Stomach (tissue), 9 donors: ENCODE data around the gene CA11. TPM values are rescaled to one million over a fixed set of nuclear protein-coding genes. Genes with fewer than 3 reads are reported as not detected.
"Not testable (repeated sequence)": the region's sequence is repeated elsewhere in the genome, so short reads cannot be mapped to it uniquely, and the experiment has no call there.

Experiments
- DNase-seq, 2 donors: peaks; one replicate each; pipeline versions ENCODE4 v3.0.0 to v3.0.0-alpha.2; 2013 to 2019
- H3K27ac ChIP-seq, 5 donors: fragments of 200-600 bp in 4 of 5; sonication (generic) in 4 of 5; one replicate each; pipeline ENCODE4 v1.5.1; 2013 to 2019; ENCODE audit warnings: mild to moderate bottlenecking in 1 of 5, moderate library complexity in 1 of 5
- H3K27me3 ChIP-seq, 3 donors: fragments of 200-600 bp; sonication (generic); one replicate each; pipeline ENCODE4 v1.5.1; 2017 to 2019; ENCODE audit warnings: mixed run types in 1 of 3
- H3K36me3 ChIP-seq, 4 donors: fragments of 200-600 bp; sonication (generic); 1 replicate in 3 of 4; 2 replicates in 1 of 4; pipeline ENCODE4 v1.5.1; 2016 to 2019
- H3K4me1 ChIP-seq, 4 donors: fragments of 200-600 bp; sonication (generic); one replicate each; pipeline ENCODE4 v1.5.1; 2016 to 2019
- H3K4me3 ChIP-seq, 4 donors: fragments of 200-600 bp; sonication (generic) in 3 of 4; one replicate each; pipeline ENCODE4 v1.5.1; 2016 to 2019; ENCODE audit warnings: mild to moderate bottlenecking in 1 of 4
- H3K9me3 ChIP-seq, 4 donors: fragments of 200-600 bp; sonication (generic); one replicate each; pipeline ENCODE4 v1.5.1; 2016 to 2019
- EP300 ChIP-seq: sonication (generic); formaldehyde crosslinking; IDR thresholded peaks from one replicate; pipeline ENCODE4 v1.6.1; 2017; ENCODE audit warnings: antibody characterized with exemption
- POLR2A ChIP-seq, 4 donors: fragments of 450-650 bp; IDR thresholded peaks; one replicate each; pipeline ENCODE4 v1.6.1; 2016; ENCODE audit warnings: antibody characterized with exemption in 4 of 4, control low read depth in 2 of 4, mild to moderate bottlenecking in 1 of 4, moderate library complexity in 1 of 4
- POLR2AphosphoS5 ChIP-seq, 3 donors: sonication (generic); formaldehyde crosslinking; IDR thresholded peaks; one replicate each; pipeline ENCODE4 v1.6.1; 2016; ENCODE audit warnings: antibody characterized with exemption in 3 of 3
- WGBS, 5 donors: extraction: QIAGEN DNeasy Blood & Tissue Kit in 3 of 5; methylation state at CpG; one replicate each; pipeline versions ENCODE4 v1.1.5 to v1.1.7; 2013 to 2018; 5-methylcytosine and 5-hydroxymethylcytosine counted together
- intact Hi-C: fragments of 100-400 bp; cut with DNase I; formaldehyde crosslinking; loops from one replicate; pipeline ENCODE4 v1.15.1; 2023; ENCODE audit warnings: low total_unique reads
- polyA plus RNA-seq, 3 donors: library from polyadenylated mRNA; stranded (reverse); fragments of 200-250 nt; gene quantifications; one replicate each; pipeline ENCODE4 v1.2.3, GENCODE V29; 2013
- total RNA-seq, 5 donors: library from RNA; depleted of rRNA; stranded (reverse); fragments of >200 nt; gene quantifications; one replicate each; pipeline versions ENCODE4 v1.1.0 to v1.2.3, GENCODE V29; 2014 to 2016
- TF ChIP-seq, protein P1 (sequence below), 7 experiments: fragments of 450-650 bp in 4 of 7; fragments of 200-600 bp in 3 of 7; sonication (generic) in 3 of 7; IDR thresholded peaks; one replicate each; pipeline ENCODE4 v1.5.1; 2016 to 2019; ENCODE audit warnings: antibody characterized with exemption in 7 of 7, control low read depth in 2 of 7, mild to moderate bottlenecking in 1 of 7
- donor health status: healthy with polysubstance abuse.
- donor health status: Bipolar disorder and iron deficiency.
- donor health status: healthy.

Gene CA11
- total and polyA plus RNA-seq, 8 donors, result 1.8 to 33.0 (median 15.8) TPM; not detected in 1

DNA sequence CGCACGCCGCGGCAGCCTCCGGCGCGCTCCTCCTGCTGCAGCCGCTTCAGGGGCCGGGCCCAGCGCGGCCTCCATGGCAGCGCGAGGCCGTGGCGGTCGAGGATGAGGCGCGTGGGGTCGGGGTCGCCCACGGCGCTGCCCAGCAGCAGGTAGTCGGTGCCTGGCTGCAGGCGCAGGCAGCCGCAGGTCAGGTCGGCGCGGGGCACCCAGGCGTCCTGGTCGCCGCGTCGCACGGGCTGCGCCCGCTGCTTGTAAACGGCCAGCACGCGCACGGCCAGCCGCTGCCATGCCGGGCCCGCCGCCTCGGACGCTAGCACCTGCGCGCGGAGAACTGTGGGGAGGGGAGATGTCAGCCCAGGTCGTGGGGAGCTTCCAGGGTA, 15.7 kb upstream of the CA11 start:
- H3K9me3 ChIP-seq, result no peaks in the 10 kb centered on the region
- peaks cover 0 to 18% (median 6%) of the 10 kb centered on the region in 4 donors for H3K4me1 ChIP-seq
- H3K27ac ChIP-seq, result no peak overlapping the region
- WGBS, 5 donors, result 88 to 93% (median 92%) methylated on average over 39 to 50 of the region's 50 CpGs
- intact Hi-C loops, result no loop called here
- no peaks in the 10 kb centered on the region for H3K27me3 ChIP-seq
- H3K36me3 ChIP-seq, result no peaks in the 10 kb centered on the region
- no peak for DNase-seq
- no peak for TF ChIP-seq POLR2A (IDR thresholded peaks at IDR 0.05)
- TF ChIP-seq EP300, result no peak
- TF ChIP-seq, protein P1, sequence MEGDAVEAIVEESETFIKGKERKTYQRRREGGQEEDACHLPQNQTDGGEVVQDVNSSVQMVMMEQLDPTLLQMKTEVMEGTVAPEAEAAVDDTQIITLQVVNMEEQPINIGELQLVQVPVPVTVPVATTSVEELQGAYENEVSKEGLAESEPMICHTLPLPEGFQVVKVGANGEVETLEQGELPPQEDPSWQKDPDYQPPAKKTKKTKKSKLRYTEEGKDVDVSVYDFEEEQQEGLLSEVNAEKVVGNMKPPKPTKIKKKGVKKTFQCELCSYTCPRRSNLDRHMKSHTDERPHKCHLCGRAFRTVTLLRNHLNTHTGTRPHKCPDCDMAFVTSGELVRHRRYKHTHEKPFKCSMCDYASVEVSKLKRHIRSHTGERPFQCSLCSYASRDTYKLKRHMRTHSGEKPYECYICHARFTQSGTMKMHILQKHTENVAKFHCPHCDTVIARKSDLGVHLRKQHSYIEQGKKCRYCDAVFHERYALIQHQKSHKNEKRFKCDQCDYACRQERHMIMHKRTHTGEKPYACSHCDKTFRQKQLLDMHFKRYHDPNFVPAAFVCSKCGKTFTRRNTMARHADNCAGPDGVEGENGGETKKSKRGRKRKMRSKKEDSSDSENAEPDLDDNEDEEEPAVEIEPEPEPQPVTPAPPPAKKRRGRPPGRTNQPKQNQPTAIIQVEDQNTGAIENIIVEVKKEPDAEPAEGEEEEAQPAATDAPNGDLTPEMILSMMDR (IDR thresholded peaks at IDR 0.05), result no peak
- TF ChIP-seq POLR2AphosphoS5 (IDR thresholded peaks at IDR 0.05), result no peak
- H3K4me3 ChIP-seq, result no peak overlapping the region

DNA sequence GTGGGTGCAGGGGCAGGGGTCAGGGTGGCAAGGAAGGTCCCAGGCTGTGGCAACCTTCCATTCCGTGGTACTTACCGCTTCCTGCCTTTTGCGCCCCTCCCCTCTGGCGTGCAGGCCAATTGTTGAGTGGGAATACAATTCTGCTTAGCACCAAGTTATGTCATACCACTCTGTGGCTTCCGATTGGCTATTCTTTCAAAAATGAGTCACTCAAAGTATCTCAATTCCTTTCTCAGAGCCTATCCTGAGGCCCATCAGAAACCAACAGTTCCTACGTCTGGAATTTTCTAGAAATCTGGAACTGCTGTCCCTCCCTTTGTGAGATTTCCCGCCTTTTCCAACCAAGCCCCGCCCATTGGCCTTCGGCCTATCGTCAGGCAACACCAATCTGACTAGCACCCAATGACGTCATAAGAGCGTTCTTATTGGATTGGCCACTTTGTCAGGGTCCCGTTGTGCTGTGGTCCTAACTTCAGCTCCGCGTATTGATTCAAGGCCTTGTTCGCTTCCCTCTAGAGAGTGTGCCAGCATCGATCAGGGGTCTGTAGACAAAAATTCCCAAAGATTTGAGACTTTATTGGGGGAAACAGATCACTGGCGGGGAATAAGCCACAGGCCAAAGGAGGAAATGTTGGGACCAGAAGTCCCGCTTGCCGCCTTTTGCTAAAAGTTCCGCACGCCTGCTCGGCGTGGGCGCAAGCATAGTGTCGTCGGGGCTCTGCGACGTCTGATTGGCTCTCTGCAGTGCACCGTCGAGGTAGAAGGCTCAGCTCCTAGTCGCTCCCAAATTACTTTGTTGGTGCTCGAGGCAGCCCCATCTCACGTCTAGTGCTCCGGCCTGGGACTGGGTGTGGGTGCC, 15.1 kb upstream of the CA11 start:
- no peaks in the 10 kb centered on the region for H3K36me3 ChIP-seq
- intact Hi-C loops, result no loop called here
- H3K4me3 ChIP-seq, result no peak overlapping the region
- H3K4me1 ChIP-seq, result peaks cover 0 to 18% (median 6%) of the 10 kb centered on the region in 4 donors
- WGBS, 5 donors, result 52 to 65% (median 57%) methylated on average over 29 to 35 of the region's 35 CpGs
- peak; percentile 92 to 93 for DNase-seq
- no peak for TF ChIP-seq EP300
- TF ChIP-seq POLR2AphosphoS5 (IDR thresholded peaks at IDR 0.05), result peak in 1 of 3 donors; percentile 7
- TF ChIP-seq, protein P1 (IDR thresholded peaks at IDR 0.05), result no peak
- no peaks in the 10 kb centered on the region for H3K27me3 ChIP-seq
- no peaks in the 10 kb centered on the region for H3K9me3 ChIP-seq
- H3K27ac ChIP-seq, result peak overlapping the region in 4 of 5 donors; percentile 24 to 75 (median 56)

DNA sequence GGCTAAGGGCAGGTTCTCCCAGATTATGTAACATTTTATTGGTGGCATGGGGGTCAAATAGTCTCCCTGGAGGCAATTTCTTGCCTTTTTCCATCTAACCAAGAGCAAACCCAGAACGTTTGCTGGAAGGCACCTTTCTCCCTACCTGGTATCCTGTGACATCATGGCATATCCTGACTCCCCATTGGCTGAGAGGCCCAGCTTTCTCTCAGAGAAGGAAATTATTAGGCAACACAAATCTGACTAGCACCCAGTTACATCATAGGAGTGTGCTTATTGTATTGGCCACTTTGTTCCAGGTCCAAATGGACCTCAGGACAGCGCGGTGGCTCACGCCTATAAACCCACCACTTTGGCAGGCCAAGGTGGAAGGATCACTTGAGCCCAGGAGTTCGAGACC, 13.8 kb upstream of the CA11 start:
- peak in 1 of 2 donors; percentile 46 for DNase-seq
- no peak for TF ChIP-seq POLR2AphosphoS5 (IDR thresholded peaks at IDR 0.05)
- TF ChIP-seq, protein P1 (IDR thresholded peaks at IDR 0.05), result no peak
- TF ChIP-seq POLR2A (IDR thresholded peaks at IDR 0.05), result no peak
- no peak for TF ChIP-seq EP300
- Histone ChIP-seq H3K9me3 (no peaks in the 10 kb centered on the region), H3K27ac (no peak overlapping the region), H3K36me3 (no peaks in the 10 kb centered on the region), H3K4me1 (peaks cover 0 to 18% (median 6%) of the 10 kb centered on the region in 4 donors), H3K27me3 (no peaks in the 10 kb centered on the region), H3K4me3 (no peak overlapping the region)
- intact Hi-C loops, result no loop called here
- WGBS, 5 donors, result 78 to 82% (median 82%) methylated on average over 5 of the region's 5 CpGs

DNA sequence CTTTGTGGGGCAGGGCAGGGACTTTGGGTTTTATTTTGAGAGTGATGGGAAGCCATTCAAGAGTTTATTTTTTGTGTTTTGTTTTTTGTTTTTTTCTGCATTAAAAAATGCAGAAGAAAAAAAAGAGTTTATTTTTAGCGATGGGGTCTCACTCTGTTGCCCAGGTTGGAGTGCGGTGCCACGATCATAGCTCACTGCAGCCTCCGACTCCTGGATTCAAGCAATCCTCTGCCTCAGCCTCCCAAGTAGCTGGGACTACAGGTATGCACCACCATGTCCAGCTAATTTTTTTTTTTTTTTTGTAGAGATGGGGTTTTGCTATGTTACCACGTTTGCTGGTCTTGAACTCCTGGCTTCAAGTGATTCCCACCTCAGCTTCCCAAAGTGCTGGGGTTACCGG, 12.5 kb upstream of the CA11 start:
- Histone ChIP-seq H3K27me3 (no peaks in the 10 kb centered on the region), H3K36me3 (no peaks in the 10 kb centered on the region), H3K9me3 (no peaks in the 10 kb centered on the region), H3K4me1 (peaks cover 0 to 18% (median 8%) of the 10 kb centered on the region in 4 donors), H3K4me3 (no peak overlapping the region), H3K27ac (no peak overlapping the region)
- no peak for TF ChIP-seq EP300
- TF ChIP-seq POLR2A (IDR thresholded peaks at IDR 0.05), result no peak
- TF ChIP-seq, protein P1 (IDR thresholded peaks at IDR 0.05), result no peak
- TF ChIP-seq POLR2AphosphoS5 (IDR thresholded peaks at IDR 0.05), result no peak
- DNase-seq, result no peak
- intact Hi-C loops, result no loop called here
- 93 to 98% (median 96%) methylated on average over 6 of the region's 6 CpGs for WGBS, 5 donors

DNA sequence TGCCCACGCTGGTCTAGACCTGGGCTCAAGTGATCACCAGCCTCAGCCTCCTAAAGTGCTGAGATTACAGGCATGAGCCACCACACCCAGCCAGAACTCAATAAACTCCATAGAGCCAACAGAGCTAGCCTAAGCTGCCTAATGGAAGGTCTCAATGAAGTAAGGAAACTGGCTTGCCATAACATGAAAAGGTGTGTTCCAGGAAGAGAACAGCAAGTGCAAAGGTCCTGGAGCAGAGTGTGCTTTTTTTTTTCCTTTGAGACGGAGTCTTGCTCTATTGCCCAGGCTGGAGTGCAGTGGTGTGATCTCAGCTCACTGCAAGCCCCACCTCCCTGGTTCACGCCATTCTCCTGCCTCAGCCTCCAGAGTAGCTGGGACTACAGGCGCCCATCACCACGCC, 11.8 kb upstream of the CA11 start:
- H3K27me3 ChIP-seq, H3K36me3 ChIP-seq, DNase-seq, H3K9me3 ChIP-seq, H3K27ac ChIP-seq, H3K4me3 ChIP-seq, intact Hi-C loops: not testable (repeated sequence)
- 90 to 94% (median 91%) methylated on average over 4 to 5 of the region's 5 CpGs for WGBS, 5 donors
- peaks cover 0 to 22% (median 8%) of the 10 kb centered on the region in 4 donors for H3K4me1 ChIP-seq
